NCI-H446 (cell line): ENCODE results near the gene STYXL1.

Experiments used
- DNase-seq, 2 experiments: peaks; one replicate each; lab custom pipeline; 2025; lab: John Stamatoyannopoulos, UW

The STYXL1 gene

GRCh38 chr7:75992083-75992755 is 55.6 kb downstream of the STYXL1 start:
- no peak for DNase-seq

DNA sequence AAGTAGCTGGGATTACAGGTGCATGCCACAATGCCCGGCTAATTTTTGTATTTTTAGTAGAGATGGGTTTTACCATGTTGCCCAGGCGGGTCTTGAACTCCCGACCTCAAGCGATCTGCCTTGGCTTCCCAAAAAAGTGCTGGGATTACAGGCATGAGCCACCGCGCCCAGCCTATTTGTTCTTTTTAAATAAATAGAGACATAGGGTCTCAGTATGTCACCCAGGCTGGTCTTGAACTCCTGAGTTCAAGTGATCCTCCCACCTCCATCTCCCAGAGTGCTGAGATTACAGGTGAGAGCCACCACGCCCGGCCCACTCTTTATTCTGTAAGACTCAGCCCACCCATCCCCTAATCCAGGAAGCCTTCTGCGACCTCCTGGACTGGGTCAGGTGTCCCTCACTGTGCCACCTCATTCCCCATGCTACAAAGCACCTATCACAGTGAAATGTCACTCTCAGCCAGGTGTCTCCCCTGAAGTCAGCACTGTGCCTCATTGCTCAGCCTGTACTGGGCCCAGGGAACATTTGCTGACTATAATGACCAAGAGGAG is 56.2 kb downstream of the STYXL1 start:
- no peak for DNase-seq

- no peak for DNase-seq
Observed at GRCh38 chr7:75989500-75990388, 58.1 kb downstream of the STYXL1 start.

DNA sequence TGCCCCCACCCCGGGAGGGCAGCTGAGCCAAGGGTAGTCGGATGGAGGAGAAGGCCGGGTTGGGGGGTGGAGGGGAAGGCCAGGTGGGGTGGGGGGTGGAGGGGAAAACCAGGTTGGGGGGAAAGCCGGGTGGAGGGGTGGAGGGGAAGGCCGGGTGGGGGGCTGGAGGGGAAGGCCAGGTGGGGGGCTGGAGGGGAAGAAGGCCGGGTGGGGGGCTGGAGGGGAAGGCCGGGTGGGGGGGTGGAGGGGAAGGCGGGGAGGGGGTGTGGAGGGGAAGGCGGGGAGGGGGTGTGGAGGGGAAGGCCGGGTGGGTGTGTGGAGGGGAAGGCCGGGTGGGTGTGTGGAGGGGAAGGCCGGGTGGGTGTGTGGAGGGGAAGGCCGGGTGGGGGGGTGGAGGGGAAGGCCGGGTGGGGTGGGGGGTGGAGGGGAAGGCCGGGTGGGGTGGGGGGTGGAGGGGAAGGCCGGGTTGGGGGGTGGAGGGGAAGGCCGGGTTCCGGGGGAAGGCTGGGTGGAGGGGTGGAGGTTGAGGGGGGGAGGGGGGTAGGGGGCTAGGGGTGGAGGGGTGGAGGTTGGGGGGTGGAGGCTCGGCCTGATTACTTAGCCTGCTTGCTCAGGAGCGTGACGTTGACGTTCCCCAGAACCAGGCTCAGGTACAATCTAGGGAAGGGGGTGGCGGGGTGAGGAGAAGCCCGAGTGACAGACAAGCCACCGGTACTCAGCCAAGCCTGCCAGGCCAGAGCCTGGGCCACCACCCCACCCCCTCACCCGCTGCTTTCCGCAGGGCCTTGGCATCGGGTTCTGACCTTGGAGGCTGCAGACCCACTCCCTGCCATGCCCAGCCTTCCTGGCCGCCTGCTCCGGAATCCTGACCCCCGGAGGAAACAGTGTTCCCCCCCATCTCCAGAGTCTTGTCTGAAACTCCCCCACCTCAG is 59.0 kb downstream of the STYXL1 start:
- no peak for DNase-seq

- DNase-seq = no peak
Observed at GRCh38 chr7:75987805-75988567, 59.8 kb downstream of the STYXL1 start.

- no peak for DNase-seq
Observed at GRCh38 chr7:75987026-75987804, 60.6 kb downstream of the STYXL1 start.

DNA sequence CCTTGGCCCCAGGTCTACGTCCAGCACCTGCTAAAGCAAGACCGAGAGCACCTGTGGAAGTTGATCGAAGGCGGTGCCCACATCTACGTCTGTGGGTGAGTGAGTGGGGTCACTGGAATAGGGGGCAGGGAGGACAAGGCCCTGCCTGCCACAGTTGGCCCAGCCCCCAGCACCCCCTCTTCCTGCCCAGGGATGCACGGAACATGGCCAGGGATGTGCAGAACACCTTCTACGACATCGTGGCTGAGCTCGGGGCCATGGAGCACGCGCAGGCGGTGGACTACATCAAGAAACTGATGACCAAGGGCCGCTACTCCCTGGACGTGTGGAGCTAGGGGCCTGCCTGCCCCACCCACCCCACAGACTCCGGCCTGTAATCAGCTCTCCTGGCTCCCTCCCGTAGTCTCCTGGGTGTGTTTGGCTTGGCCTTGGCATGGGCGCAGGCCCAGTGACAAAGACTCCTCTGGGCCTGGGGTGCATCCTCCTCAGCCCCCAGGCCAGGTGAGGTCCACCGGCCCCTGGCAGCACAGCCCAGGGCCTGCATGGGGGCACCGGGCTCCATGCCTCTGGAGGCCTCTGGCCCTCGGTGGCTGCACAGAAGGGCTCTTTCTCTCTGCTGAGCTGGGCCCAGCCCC is 61.5 kb downstream of the STYXL1 start:
- DNase-seq = no peak

GRCh38 chr7:75985518-75986146 is 62.2 kb downstream of the STYXL1 start:
- no peak for DNase-seq

GRCh38 chr7:75985009-75985517 is 62.7 kb downstream of the STYXL1 start:
- no peak for DNase-seq

DNA sequence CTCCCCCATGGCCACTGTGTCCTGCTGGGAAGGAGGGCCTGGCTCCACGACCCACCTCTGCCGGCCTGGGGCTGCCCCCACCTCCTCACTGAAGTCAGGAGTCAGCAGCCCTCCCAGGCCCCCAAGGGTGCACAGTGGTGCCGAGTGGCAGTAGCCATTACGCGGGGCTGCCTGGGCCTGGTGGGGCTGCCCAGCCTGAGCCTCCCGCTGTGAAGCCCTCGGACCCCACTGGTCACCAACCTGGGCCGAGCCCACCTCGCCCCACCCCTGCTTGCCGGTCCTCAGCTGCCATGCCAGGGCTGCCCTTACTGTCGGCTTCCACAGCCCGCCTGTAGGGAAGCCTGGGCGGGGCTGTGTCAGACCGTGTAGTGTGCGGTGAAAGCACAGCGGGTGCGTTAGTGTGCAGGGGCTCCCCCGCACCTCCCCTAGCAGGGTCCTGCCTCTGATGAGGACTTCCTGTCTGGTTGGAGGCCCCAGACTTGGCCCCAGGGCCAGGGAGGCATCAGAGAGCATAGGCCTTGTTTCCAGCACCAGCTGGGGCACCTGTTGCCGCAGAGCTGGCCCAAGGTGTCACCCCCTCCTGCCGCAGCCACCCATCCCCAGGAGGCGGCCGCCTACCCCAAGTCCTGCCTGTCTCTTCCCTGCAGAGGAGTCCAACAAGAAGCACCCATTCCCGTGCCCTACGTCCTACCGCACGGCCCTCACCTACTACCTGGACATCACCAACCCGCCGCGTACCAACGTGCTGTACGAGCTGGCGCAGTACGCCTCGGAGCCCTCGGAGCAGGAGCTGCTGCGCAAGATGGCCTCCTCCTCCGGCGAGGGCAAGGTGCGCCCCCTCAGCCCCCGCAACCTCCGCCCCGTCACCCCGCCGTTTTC is 63.4 kb downstream of the STYXL1 start:
- DNase-seq = no peak

DNA sequence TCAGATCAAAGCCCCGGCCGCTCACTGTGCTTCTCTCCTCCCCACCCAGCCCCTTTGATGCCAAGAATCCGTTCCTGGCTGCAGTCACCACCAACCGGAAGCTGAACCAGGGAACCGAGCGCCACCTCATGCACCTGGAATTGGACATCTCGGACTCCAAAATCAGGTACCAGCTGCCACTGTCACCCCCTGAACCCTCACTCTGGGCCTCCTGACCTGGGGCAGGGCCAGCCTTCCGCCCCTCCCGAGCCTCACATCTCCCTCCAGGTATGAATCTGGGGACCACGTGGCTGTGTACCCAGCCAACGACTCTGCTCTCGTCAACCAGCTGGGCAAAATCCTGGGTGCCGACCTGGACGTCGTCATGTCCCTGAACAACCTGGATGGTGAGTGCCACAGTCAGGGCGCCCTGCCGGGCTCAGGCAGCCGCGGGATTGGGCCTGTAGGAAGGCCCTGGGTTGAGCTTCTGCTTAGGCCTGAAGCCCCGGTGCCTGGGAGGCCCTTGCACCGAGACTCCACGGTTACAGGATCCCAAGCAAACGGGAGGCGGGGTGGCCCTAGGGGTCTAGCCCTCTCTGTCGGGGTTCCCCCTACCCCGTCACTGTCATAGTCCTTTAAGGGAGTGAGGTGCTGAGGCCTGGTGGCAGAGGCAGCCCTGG is 64.2 kb downstream of the STYXL1 start:
- no peak for DNase-seq

DNA sequence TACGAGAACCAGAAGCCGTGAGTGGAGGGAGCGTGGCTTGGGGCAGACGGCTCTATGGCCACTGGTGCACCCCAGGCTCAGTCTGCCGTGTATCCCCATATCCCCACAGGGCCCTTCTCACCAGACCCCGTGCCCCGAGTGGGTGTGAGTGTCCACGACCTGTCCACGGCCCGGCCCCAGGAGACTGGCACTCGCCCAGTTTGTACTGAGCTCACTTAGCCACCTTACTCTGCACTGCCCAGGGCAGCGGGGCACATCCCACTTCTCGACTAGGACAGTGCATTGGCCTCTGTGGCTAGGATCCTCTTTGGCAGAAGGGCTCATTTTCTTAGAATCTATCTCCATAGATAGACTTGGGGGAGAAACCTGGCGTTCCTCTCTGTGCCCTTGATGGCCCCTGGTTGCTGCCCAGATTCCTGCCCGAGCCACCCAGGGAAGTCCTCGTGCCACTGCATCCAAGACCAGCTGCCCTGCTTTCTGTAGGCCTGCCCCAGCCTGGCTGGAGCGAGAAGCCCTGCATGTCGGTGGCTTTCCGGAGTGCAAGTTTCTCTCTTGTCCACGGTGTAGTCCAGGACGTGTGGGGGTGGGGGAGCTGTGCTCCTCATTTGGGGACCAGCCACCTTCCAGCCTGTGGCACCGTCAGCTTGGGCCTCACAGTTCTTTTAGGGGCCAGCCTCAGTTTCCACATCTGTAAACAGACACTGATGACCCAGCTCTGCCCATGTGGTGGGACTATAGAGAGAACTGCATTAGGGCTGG is 65.3 kb downstream of the STYXL1 start:
- no peak for DNase-seq

- DNase-seq = no peak
Observed at GRCh38 chr7:75981453-75982305, 66.1 kb downstream of the STYXL1 start.

GRCh38 chr7:75981203-75981452 is 66.7 kb downstream of the STYXL1 start:
- DNase-seq = no peak

GRCh38 chr7:75980430-75981202 is 67.2 kb downstream of the STYXL1 start:
- no peak for DNase-seq
